H9 (cell line): ENCODE measurements around the gene MFSD2B. TPM values are rescaled to one million over a fixed set of nuclear protein-coding genes. Genes with fewer than 3 reads are reported as not detected.

Source experiments
- DNase-seq: peaks from one replicate; pipeline ENCODE4 v3.0.0-alpha.2; 2017
- H2AFZ ChIP-seq: one replicate; pipeline ENCODE4 v1.6.1; 2013; ENCODE audit warnings: mild to moderate bottlenecking, low read length, control low read depth, moderate library complexity
- H2AK5ac ChIP-seq: 2 replicates; pipeline ENCODE4 v1.6.1; 2013; ENCODE audit warnings: low read length, control low read depth, mixed read lengths; ENCODE audit not compliant: insufficient read length
- H2BK120ac ChIP-seq: one replicate; pipeline ENCODE4 v1.6.1; 2013; ENCODE audit warnings: low read depth, mild to moderate bottlenecking, low read length, control low read depth, inconsistent platforms; ENCODE audit not compliant: poor library complexity, severe bottlenecking
- H2BK12ac ChIP-seq: 2 replicates; pipeline ENCODE4 v1.6.1; 2013; ENCODE audit warnings: low read length, control low read depth, mixed read lengths, low read depth; ENCODE audit not compliant: insufficient read length
- H2BK15ac ChIP-seq: 2 replicates; pipeline ENCODE4 v1.6.1; 2013; ENCODE audit warnings: low read depth, low read length, control low read depth
- H2BK20ac ChIP-seq: one replicate; pipeline ENCODE4 v1.6.1; 2013; ENCODE audit warnings: low read depth, mild to moderate bottlenecking, low read length, control low read depth, inconsistent platforms; ENCODE audit not compliant: poor library complexity, severe bottlenecking
- H2BK5ac ChIP-seq: 2 replicates; pipeline ENCODE4 v1.6.1; 2013; ENCODE audit warnings: low read length, control low read depth, mixed read lengths; ENCODE audit not compliant: insufficient read length
- H3K14ac ChIP-seq: 2 replicates; pipeline ENCODE4 v1.6.1; 2013; ENCODE audit warnings: low read length, control low read depth; ENCODE audit not compliant: insufficient read depth
- H3K18ac ChIP-seq: 2 replicates; pipeline ENCODE4 v1.6.1; 2013; ENCODE audit warnings: low read depth, mild to moderate bottlenecking, mixed read lengths, low read length, control low read depth; ENCODE audit not compliant: insufficient read length
- H3K23ac ChIP-seq: 2 replicates; pipeline ENCODE4 v1.6.1; 2013; ENCODE audit warnings: low read length, control low read depth, mixed read lengths, low read depth; ENCODE audit not compliant: insufficient read length
- H3K23me2 ChIP-seq: 2 replicates; pipeline ENCODE4 v1.6.1; 2013; ENCODE audit warnings: low read depth, mild to moderate bottlenecking, mixed read lengths, low read length, control low read depth; ENCODE audit not compliant: insufficient read length, poor library complexity, severe bottlenecking
- H3K27ac ChIP-seq: 2 replicates; pipeline ENCODE4 v1.5.1; 2013; ENCODE audit warnings: low read length, control low read depth, mixed read lengths, low read depth; ENCODE audit not compliant: insufficient read length
- H3K27me3 ChIP-seq: 2 replicates; pipeline ENCODE4 v1.6.1; 2013; ENCODE audit warnings: low read length, control low read depth, inconsistent platforms; ENCODE audit not compliant: insufficient read depth
- H3K4ac ChIP-seq: 2 replicates; pipeline ENCODE4 v1.6.1; 2013; ENCODE audit warnings: low read depth, mild to moderate bottlenecking, control low read depth, inconsistent platforms, low read length, moderate library complexity
- H3K4me1 ChIP-seq: 2 replicates; pipeline ENCODE4 v1.6.1; 2013; ENCODE audit warnings: low read length, control low read depth, inconsistent platforms; ENCODE audit not compliant: insufficient read depth
- H3K4me2 ChIP-seq: 2 replicates; pipeline ENCODE4 v1.6.1; 2013; ENCODE audit warnings: low read length, control low read depth, mixed read lengths; ENCODE audit not compliant: insufficient read length, insufficient read depth
- H3K56ac ChIP-seq: 2 replicates; pipeline ENCODE4 v1.6.1; 2013; ENCODE audit warnings: low read depth, mild to moderate bottlenecking, mixed read lengths, low read length, control low read depth; ENCODE audit not compliant: insufficient read length
- H3K79me1 ChIP-seq: 2 replicates; pipeline ENCODE4 v1.6.1; 2013; ENCODE audit warnings: low read depth, mild to moderate bottlenecking, moderate library complexity, low read length, control low read depth, inconsistent platforms; ENCODE audit not compliant: insufficient read depth, poor library complexity, severe bottlenecking
- H3K79me2 ChIP-seq: 2 replicates; pipeline ENCODE4 v1.6.1; 2013; ENCODE audit warnings: low read length, control low read depth, inconsistent platforms; ENCODE audit not compliant: insufficient read depth
- H3K9ac ChIP-seq: 2 replicates; pipeline ENCODE4 v1.6.1; 2013; ENCODE audit warnings: low read length, control low read depth, mixed read lengths; ENCODE audit not compliant: insufficient read length; ENCODE audit errors: extremely low read depth
- H3K9me3 ChIP-seq: one replicate; pipeline ENCODE4 v1.6.1; 2013; ENCODE audit warnings: low read depth, low read length, inconsistent platforms; ENCODE audit not compliant: control insufficient read depth
- H3T11ph ChIP-seq: one replicate; pipeline ENCODE4 v1.6.1; 2013; ENCODE audit warnings: mild to moderate bottlenecking, low read length, control low read depth, inconsistent platforms
- H4K20me1 ChIP-seq: one replicate; pipeline ENCODE4 v1.6.1; 2013; ENCODE audit not compliant: control insufficient read depth, insufficient read length, insufficient read depth
- H4K5ac ChIP-seq: 2 replicates; pipeline ENCODE4 v1.6.1; 2013; ENCODE audit warnings: low read depth, mild to moderate bottlenecking, mixed read lengths, low read length, control low read depth; ENCODE audit not compliant: insufficient read length
- H4K8ac ChIP-seq: replicated peaks from 2 replicates; pipeline ENCODE4 v1.6.1; 2013; ENCODE audit warnings: low read length, control low read depth, mixed read lengths, low read depth; ENCODE audit not compliant: insufficient read length
- H4K91ac ChIP-seq: 2 replicates; pipeline ENCODE4 v1.6.1; 2013; ENCODE audit warnings: low read depth, mild to moderate bottlenecking, moderate library complexity, mixed read lengths, low read length, control low read depth; ENCODE audit not compliant: insufficient read length
- H3K27ac Mint-ChIP-seq, 3 experiments: 2 replicates in 2 of 3; 3 replicates in 1 of 3; pipeline ENCODE4 v1.8.0; 2020 to 2021; ENCODE audit warnings: mixed read lengths in 3 of 3, mild to moderate bottlenecking in 1 of 3, moderate library complexity in 1 of 3
- H3K27me3 Mint-ChIP-seq: 2 replicates; pipeline ENCODE4 v1.8.0; 2021; ENCODE audit warnings: low read depth, mild to moderate bottlenecking, moderate library complexity, mixed read lengths
- H3K36me3 Mint-ChIP-seq, 3 experiments: 2 replicates in 2 of 3; 3 replicates in 1 of 3; pipeline ENCODE4 v1.8.0; 2020 to 2021; ENCODE audit warnings: low read depth in 3 of 3, mixed read lengths in 3 of 3; ENCODE audit not compliant: insufficient read depth in 1 of 3
- H3K4me1 Mint-ChIP-seq, 2 experiments: 2 replicates each; pipeline ENCODE4 v1.8.0; 2020; ENCODE audit warnings: mixed read lengths in 2 of 2
- H3K4me3 Mint-ChIP-seq, 2 experiments: 2 replicates in 1 of 2; 3 replicates in 1 of 2; pipeline ENCODE4 v1.8.0; 2020 to 2021; ENCODE audit warnings: mild to moderate bottlenecking in 2 of 2, mixed read lengths in 2 of 2, moderate library complexity in 1 of 2
- H3K9me3 Mint-ChIP-seq, 2 experiments: 2 replicates in 1 of 2; 3 replicates in 1 of 2; pipeline ENCODE4 v1.8.0; 2020; ENCODE audit warnings: mild to moderate bottlenecking in 2 of 2, mixed read lengths in 2 of 2, moderate library complexity in 1 of 2
- WGBS: extraction: QIAGEN DNeasy Blood & Tissue Kit; methylation state at CpG from one replicate; pipeline ENCODE4 v1.1.7; 2013; ENCODE audit warnings: missing lambda C conversion rate, low lambda C conversion rate, mixed read lengths; ENCODE audit not compliant: insufficient read length; ENCODE audit errors: extremely low coverage; 5-methylcytosine and 5-hydroxymethylcytosine counted together
- total RNA-seq: library from RNA; stranded (reverse); gene quantifications from 2 replicates; pipeline ENCODE4 v1.2.1, GENCODE V29; 2021
- TF ChIP-seq, protein P1 (sequence below): fragments of 200-600 bp; sonication (generic); conservative IDR thresholded peaks from 3 replicates; pipeline ENCODE4 v1.8.0; 2021; ENCODE audit warnings: antibody characterized with exemption, mild to moderate bottlenecking

Gene MFSD2B
- total RNA-seq, 1 experiment from 2014 or later, result 1.3 TPM

GRCh38 chr2:24038786-24039499 is 29.1 kb downstream of the MFSD2B start:
- Histone ChIP-seq H2AFZ (no peak overlapping the region), H3K18ac (no peak overlapping the region), H3K14ac (no peak overlapping the region), H2AK5ac (no peak overlapping the region), H4K5ac (no peak overlapping the region), H3K4ac (no peak overlapping the region), H2BK15ac (no peak overlapping the region), H2BK120ac (no peak overlapping the region), H4K91ac (no peak overlapping the region), H3T11ph (no peak overlapping the region), H3K9me3 (no peaks in the 10 kb centered on the region), H2BK20ac (no peak overlapping the region), H3K4me1 (no peaks in the 10 kb centered on the region), H4K20me1 (no peaks in the 10 kb centered on the region), H3K79me1 (peaks cover 5% of the 10 kb centered on the region), H3K4me2 (no peak overlapping the region), H2BK12ac (no peak overlapping the region), H3K79me2 (peaks cover 2% of the 10 kb centered on the region; the same call in 1 of the 2 replicates), H3K56ac (no peak overlapping the region), H4K8ac (no peak overlapping the region), H3K27ac (no peak overlapping the region), H3K9ac (no peak overlapping the region), H3K23me2 (no peaks in the 10 kb centered on the region), H3K23ac (no peak overlapping the region), H2BK5ac (no peak overlapping the region), H3K27me3 (no peaks in the 10 kb centered on the region)
- no CpG with 5 or more reads among the region's 9 CpGs for WGBS
- H3K9me3 Mint-ChIP-seq, result no peaks in the 10 kb centered on the region
- peaks cover 14 to 40% (median 39%) of the 10 kb centered on the region in 3 experiments for H3K36me3 Mint-ChIP-seq
- peaks cover 0 to 2% of the 10 kb centered on the region in 2 experiments; a peak in 1 of 4 replicates for H3K4me1 Mint-ChIP-seq
- TF ChIP-seq, protein P1, sequence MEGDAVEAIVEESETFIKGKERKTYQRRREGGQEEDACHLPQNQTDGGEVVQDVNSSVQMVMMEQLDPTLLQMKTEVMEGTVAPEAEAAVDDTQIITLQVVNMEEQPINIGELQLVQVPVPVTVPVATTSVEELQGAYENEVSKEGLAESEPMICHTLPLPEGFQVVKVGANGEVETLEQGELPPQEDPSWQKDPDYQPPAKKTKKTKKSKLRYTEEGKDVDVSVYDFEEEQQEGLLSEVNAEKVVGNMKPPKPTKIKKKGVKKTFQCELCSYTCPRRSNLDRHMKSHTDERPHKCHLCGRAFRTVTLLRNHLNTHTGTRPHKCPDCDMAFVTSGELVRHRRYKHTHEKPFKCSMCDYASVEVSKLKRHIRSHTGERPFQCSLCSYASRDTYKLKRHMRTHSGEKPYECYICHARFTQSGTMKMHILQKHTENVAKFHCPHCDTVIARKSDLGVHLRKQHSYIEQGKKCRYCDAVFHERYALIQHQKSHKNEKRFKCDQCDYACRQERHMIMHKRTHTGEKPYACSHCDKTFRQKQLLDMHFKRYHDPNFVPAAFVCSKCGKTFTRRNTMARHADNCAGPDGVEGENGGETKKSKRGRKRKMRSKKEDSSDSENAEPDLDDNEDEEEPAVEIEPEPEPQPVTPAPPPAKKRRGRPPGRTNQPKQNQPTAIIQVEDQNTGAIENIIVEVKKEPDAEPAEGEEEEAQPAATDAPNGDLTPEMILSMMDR, result no peak
- H3K27ac Mint-ChIP-seq, result no peak overlapping the region; a peak in 1 of 7 replicates
- H3K27me3 Mint-ChIP-seq, result no peaks in the 10 kb centered on the region
- DNase-seq, result no peak
- no peak overlapping the region for H3K4me3 Mint-ChIP-seq
